ENCODE measurements around the gene MYO18A.

Gene MYO18A

DNA sequence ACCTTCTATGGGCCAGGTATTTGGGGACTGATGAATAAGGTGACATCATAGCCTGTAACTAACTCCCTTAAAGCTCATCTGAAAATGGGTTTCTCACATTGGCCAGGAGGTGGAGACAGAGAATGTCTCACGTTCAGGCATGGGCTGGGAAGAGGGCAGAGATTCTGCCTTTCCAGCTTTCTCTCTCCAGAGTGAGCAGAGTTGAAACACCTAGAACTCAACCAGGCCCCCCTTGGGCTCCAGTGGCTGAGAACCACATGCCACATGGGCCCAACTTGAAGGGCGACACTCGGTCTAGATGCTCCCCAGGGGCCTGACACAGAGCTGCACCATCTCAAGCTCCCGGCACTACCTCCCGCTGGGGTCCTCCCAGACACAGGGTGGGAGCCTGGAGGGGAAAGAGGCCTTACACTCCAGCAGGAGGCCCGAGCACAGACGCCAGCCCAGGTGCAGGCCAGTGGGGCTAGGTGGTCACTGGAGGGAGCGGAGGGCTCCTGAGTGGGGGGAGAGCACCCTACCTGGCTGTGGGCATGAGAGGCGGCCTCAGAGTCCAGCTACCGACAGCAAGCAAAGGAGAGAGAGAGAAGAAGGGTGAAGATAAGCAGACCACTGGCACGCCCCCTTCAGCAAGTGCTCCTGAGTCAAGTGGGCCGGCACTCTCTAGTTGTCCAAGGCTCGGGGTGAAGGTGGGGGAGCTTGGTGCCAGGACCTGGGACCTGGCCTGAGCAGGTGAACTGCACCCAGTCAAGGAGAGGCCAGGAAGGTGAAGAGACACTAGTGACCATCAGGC lies 55.9 kb downstream of the MYO18A start:
- no peak overlapping the region for H3K4me3 ChIP-seq (ENCODE audit: low read length)
- TF ChIP-seq, protein P1, sequence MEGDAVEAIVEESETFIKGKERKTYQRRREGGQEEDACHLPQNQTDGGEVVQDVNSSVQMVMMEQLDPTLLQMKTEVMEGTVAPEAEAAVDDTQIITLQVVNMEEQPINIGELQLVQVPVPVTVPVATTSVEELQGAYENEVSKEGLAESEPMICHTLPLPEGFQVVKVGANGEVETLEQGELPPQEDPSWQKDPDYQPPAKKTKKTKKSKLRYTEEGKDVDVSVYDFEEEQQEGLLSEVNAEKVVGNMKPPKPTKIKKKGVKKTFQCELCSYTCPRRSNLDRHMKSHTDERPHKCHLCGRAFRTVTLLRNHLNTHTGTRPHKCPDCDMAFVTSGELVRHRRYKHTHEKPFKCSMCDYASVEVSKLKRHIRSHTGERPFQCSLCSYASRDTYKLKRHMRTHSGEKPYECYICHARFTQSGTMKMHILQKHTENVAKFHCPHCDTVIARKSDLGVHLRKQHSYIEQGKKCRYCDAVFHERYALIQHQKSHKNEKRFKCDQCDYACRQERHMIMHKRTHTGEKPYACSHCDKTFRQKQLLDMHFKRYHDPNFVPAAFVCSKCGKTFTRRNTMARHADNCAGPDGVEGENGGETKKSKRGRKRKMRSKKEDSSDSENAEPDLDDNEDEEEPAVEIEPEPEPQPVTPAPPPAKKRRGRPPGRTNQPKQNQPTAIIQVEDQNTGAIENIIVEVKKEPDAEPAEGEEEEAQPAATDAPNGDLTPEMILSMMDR (conservative IDR thresholded peaks at IDR 0.05; ENCODE audit: low read length): peak; percentile 87
- DNase-seq (ENCODE audit: low read depth): peak; percentile 76

DNA sequence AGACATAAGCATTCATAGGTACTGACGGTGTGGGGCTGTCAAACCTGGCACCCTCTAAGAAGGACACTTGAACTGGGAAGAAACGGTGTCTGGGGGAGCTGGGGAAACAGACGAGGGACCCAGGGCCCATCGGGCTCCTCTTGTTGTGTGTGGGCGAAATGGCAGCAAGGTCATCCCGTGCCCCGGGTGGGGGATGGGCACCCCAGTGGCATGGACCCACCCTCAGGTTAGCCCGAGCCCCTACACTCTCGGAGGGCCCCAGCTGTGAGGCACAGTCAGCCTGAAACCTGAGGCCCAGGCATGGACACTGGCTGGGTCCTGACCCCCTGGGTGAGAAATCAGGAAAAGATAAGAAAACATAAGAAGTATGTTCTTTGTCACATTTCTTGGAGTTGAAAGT lies 57.1 kb downstream of the MYO18A start:
- no peak overlapping the region for H3K4me3 ChIP-seq (ENCODE audit: low read length)
- no peak for DNase-seq (ENCODE audit: low read depth)
- TF ChIP-seq, protein P1 (conservative IDR thresholded peaks at IDR 0.05; ENCODE audit: low read length): no peak

DNA sequence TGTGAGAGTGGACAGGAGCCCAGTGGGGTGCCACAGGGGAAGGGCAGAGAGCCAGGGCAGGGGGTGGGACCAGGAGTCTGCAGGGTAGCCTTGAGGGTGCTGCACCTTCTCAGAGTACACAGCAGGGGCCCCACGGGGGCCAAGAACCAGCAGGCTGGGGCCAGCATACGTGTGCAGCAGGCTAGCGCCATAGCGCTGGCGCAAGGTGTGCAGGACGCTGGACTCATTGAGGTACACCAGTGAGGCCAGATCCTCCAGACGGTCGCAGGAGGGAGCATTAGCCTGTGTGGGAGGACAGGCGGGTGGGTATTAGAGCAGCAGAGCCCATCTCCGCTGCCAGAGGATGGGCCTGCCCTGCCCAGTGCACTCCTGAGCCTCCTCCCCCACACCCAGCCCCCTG lies 58.8 kb downstream of the MYO18A start:
- no peak for DNase-seq (ENCODE audit: low read depth)
- TF ChIP-seq, protein P1 (conservative IDR thresholded peaks at IDR 0.05; ENCODE audit: low read length): no peak
- H3K4me3 ChIP-seq (ENCODE audit: low read length): no peak overlapping the region

DNA sequence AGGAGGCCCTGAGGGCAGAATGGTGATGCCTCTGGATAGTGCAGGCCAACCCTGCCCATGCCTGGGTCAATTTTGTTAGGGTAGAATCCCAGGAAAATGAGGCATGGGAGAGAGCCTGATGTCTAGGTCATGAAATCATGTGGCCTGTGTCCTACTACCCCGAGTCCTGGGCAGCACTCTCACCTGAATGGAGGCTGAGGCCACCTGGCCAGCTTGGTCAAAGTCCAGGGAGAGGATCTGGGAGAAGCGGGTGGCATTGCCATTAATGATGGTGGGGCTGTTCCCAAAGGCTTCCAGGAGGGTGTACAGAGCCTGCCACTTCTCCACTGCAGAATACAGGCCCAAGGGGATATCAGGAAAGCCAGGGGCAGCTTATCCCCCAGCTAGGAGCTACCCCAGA lies 59.8 kb downstream of the MYO18A start:
- no peak for DNase-seq (ENCODE audit: low read depth)
- TF ChIP-seq, protein P1 (conservative IDR thresholded peaks at IDR 0.05; ENCODE audit: low read length): no peak
- no peak overlapping the region for H3K4me3 ChIP-seq (ENCODE audit: low read length)

DNA sequence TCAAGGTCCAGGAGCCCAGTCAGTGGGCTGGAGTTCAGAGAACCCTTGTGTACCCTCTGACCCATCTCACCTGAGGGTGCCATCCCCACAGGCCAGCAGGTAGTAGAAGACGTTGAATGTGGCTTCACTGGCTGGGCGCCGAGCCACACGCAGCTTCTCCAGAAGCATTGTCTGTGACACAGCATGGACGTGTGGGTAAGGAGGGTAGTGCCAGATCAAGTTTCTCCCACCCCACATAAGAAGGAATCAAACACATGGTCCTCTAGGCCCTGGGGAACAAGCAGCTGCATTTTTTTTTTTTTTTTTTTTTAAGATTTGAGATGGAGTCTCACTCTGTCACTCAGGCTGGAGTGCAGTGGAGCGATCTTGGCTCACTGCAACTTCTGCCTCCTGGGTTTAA lies 60.9 kb downstream of the MYO18A start:
- TF ChIP-seq, protein P1 (conservative IDR thresholded peaks at IDR 0.05; ENCODE audit: low read length): no peak
- no peak for DNase-seq (ENCODE audit: low read depth)
- H3K4me3 ChIP-seq (ENCODE audit: low read length): no peak overlapping the region

DNA sequence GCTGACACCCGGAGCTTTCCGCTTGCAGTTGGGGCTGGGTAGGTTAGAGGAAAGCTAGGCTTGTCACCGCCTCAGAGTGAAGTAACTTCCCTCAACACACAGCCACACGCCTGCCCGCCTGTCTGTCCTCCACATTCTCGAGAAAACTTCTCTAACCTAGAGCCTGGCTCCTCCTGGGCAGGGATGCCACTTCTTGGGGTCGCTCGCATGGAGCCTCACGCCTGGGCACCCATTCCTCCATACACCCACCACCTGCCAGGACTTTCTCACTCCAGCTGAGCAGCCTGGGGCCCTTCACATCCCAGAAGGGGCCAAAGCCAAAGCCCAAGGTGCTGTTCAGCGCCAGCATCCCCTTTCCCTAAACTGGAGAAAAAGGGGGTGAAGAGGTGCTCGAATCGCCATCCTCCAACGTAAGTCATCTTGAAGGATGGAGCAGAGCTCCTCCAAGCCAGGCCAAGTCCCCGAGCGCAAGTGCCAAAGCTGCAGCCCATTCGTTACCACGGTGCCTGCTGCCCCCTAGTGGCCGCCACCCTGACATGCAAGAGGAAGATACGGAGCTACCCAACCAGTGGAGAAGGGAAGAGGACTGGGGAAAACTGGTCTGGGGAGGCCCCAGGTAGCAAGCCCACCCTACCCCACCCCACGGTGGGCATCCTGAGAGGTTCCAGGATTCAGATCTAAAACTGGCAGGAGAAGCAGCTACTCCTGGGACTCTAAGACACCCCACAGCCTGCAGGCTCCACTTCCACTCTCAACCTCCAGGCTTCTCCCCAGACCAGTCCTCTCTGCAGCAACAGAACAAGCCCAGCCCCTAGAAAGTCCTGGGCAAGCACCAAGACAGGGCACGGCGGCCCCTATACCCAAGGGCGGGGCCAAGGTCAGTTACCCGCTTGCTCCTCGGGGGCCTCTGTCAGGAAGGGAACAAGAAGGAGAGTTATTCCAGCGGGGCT lies 63.1 kb downstream of the MYO18A start:
- DNase-seq (ENCODE audit: low read depth): peak; percentile 53
- no peak overlapping the region for H3K4me3 ChIP-seq (ENCODE audit: low read length)
- TF ChIP-seq, protein P1 (conservative IDR thresholded peaks at IDR 0.05; ENCODE audit: low read length): peak; percentile 84

Measured in AG10803 (cell line).